Dedifferentiated amniotic fluid mesenchymal stem cell (primary cell): ENCODE results near the gene SIRT3.

Experiments
- DNase-seq: peaks from one replicate; pipeline ENCODE4 v3.0.0-alpha.2; 2016; ENCODE audit errors: extremely low spot score

SIRT3 gene

GRCh38 chr11:215581-216037, 20.5 kb downstream of the SIRT3 start:
- no peak for DNase-seq

GRCh38 chr11:214083-214482, 22.1 kb downstream of the SIRT3 start:
- DNase-seq = no peak

- no peak for DNase-seq
Measured at GRCh38 chr11:213111-213510, 23.0 kb downstream of the SIRT3 start.

- no peak for DNase-seq
Measured at GRCh38 chr11:212150-213100, 23.7 kb downstream of the SIRT3 start.

GRCh38 chr11:211741-212140, 24.4 kb downstream of the SIRT3 start:
- DNase-seq = no peak

- no peak for DNase-seq
Measured at GRCh38 chr11:211295-211694, 24.8 kb downstream of the SIRT3 start.

GRCh38 chr11:210803-211180, 25.4 kb downstream of the SIRT3 start:
- DNase-seq = no peak

GRCh38 chr11:210122-210802, 25.9 kb downstream of the SIRT3 start:
- peak; percentile 33 for DNase-seq

- no peak for DNase-seq
Measured at GRCh38 chr11:209275-210121, 26.6 kb downstream of the SIRT3 start.

GRCh38 chr11:208917-209260, 27.3 kb downstream of the SIRT3 start:
- no peak for DNase-seq

- peak; percentile 19 for DNase-seq
Measured at GRCh38 chr11:208181-208916, 27.8 kb downstream of the SIRT3 start.

- peak; percentile 26 for DNase-seq
Measured at GRCh38 chr11:207863-208180, 28.3 kb downstream of the SIRT3 start.

GRCh38 chr11:207208-207862, 28.8 kb downstream of the SIRT3 start, which contains the start of the genes BET1L and RIC8A:
BET1L (minus strand) TSS chr11:207399; CDS start chr11:207321, 78 bp downstream.
RIC8A (plus strand) TSS chr11:207708; CDS start chr11:208855, 1,147 bp downstream.
- peak; percentile 97 for DNase-seq

GRCh38 chr11:206526-207207, 29.5 kb downstream of the SIRT3 start:
- no peak for DNase-seq

GRCh38 chr11:206002-206384, 30.1 kb downstream of the SIRT3 start:
- DNase-seq = no peak

- no peak for DNase-seq
Measured at GRCh38 chr11:205221-206001, 30.7 kb downstream of the SIRT3 start.

- no peak for DNase-seq
Measured at GRCh38 chr11:204587-205109, 31.5 kb downstream of the SIRT3 start.

GRCh38 chr11:203945-204586, 32.1 kb downstream of the SIRT3 start:
- DNase-seq = no peak
